ENCODE data around the gene STRN4. TPM values are rescaled to one million over a fixed set of nuclear protein-coding genes. Genes with fewer than 3 reads are reported as not detected.
"Not testable (repeated sequence)": the region's sequence is repeated elsewhere in the genome, so short reads cannot be mapped to it uniquely, and the experiment has no call there.

Gene STRN4
- total RNA-seq, 1 donor from 2014 or later: 69.8 TPM

DNA sequence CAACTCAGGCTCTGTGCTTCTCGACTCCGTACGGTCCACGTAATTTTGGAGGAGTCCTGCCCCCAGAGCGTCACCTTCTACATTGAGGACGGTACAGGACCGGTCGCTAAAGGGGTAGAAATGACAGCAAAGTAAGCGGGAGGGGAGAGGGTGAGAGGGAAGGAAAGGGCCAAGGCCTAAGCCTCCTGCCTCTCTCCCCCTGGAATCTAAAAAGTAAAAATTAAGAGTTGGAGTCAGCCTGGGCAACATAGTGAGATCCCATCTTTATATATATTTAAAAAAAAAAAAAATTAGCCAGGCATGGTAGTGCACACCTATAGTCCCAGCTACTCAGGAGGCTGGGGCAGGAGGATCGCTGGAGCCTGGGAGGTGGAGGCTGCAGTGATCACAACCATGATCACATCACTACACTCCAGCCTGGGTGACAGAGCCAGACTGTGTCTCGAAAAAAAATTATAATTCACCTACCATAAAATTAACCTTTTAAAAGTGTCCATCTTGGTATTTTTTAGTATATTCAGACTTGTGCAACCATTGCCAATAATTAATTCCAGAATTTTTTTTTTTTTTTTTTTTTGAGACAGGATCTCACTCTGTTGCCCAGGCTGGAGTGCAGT lies 29.5 kb upstream of the STRN4 start:
- Mint-ChIP-seq H3K9me3 (ENCODE audit: low read depth) (no peaks in the 10 kb centered on the region), H3K4me3 (ENCODE audit: unreplicated experiment) (no peak overlapping the region), H3K27ac (ENCODE audit: unreplicated experiment) (no peak overlapping the region), H3K4me1 (ENCODE audit: low read depth) (peaks cover 2% of the 10 kb centered on the region), H3K27me3 (ENCODE audit: low read depth) (no peaks in the 10 kb centered on the region), H3K36me3 (ENCODE audit: low read depth) (peaks cover 32% of the 10 kb centered on the region)
- DNase-seq (ENCODE audit: low spot score): no peak
- TF ChIP-seq, protein P1, sequence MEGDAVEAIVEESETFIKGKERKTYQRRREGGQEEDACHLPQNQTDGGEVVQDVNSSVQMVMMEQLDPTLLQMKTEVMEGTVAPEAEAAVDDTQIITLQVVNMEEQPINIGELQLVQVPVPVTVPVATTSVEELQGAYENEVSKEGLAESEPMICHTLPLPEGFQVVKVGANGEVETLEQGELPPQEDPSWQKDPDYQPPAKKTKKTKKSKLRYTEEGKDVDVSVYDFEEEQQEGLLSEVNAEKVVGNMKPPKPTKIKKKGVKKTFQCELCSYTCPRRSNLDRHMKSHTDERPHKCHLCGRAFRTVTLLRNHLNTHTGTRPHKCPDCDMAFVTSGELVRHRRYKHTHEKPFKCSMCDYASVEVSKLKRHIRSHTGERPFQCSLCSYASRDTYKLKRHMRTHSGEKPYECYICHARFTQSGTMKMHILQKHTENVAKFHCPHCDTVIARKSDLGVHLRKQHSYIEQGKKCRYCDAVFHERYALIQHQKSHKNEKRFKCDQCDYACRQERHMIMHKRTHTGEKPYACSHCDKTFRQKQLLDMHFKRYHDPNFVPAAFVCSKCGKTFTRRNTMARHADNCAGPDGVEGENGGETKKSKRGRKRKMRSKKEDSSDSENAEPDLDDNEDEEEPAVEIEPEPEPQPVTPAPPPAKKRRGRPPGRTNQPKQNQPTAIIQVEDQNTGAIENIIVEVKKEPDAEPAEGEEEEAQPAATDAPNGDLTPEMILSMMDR (IDR thresholded peaks at IDR 0.05): no peak

DNA sequence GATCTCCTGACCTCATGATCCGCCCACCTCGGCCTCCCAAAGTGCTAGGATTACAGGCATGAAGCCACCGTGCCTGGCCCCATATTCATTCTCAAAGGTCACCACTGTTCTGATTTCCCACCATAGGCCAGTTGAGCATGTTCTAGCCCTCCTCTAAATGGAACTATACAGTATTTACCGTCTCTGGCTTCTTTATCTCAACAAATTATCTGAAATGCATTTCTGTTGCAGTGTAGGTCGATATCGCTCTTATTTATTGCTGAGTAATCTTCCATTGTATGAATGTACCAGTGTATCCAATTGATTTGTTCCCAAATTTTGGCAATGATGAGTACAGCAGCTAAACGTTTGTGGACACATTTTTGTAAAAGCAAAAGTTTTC lies 26.8 kb upstream of the STRN4 start:
- Mint-ChIP-seq H3K27me3 (ENCODE audit: low read depth) (no peaks in the 10 kb centered on the region), H3K36me3 (ENCODE audit: low read depth) (peaks cover 25% of the 10 kb centered on the region), H3K4me3 (ENCODE audit: unreplicated experiment) (no peak overlapping the region), H3K4me1 (ENCODE audit: low read depth) (peaks cover 14% of the 10 kb centered on the region), H3K9me3 (ENCODE audit: low read depth) (no peaks in the 10 kb centered on the region), H3K27ac (ENCODE audit: unreplicated experiment) (peak overlapping the region; percentile 54)
- no peak for DNase-seq (ENCODE audit: low spot score)
- TF ChIP-seq, protein P1 (IDR thresholded peaks at IDR 0.05): no peak

GRCh38 chr19:46772170-46773017 lies 26.1 kb upstream of the STRN4 start:
- Mint-ChIP-seq H3K9me3 (ENCODE audit: low read depth) (no peaks in the 10 kb centered on the region), H3K4me3 (ENCODE audit: unreplicated experiment) (no peak overlapping the region)

GRCh38 chr19:46768746-46769145 lies 22.5 kb upstream of the STRN4 start:
- not testable (repeated sequence) for DNase-seq (ENCODE audit: low spot score); H3K4me3 Mint-ChIP-seq (ENCODE audit: unreplicated experiment)
- peaks cover 14% of the 10 kb centered on the region for H3K4me1 Mint-ChIP-seq (ENCODE audit: low read depth)

More at GRCh38 chr19:46772170-46773017, 26.1 kb upstream of the STRN4 start:
- Mint-ChIP-seq H3K27me3 (ENCODE audit: low read depth) (no peaks in the 10 kb centered on the region), H3K36me3 (ENCODE audit: low read depth) (peaks cover 22% of the 10 kb centered on the region), H3K4me1 (ENCODE audit: low read depth) (peaks cover 14% of the 10 kb centered on the region), H3K27ac (ENCODE audit: unreplicated experiment) (peak overlapping the region; percentile 54)
- TF ChIP-seq, protein P1 (IDR thresholded peaks at IDR 0.05): no peak
- no peak for DNase-seq (ENCODE audit: low spot score)

GRCh38 chr19:46766569-46767317 lies 20.5 kb upstream of the STRN4 start:
- Mint-ChIP-seq H3K27me3 (ENCODE audit: low read depth) (no peaks in the 10 kb centered on the region), H3K36me3 (ENCODE audit: low read depth) (peaks cover 4% of the 10 kb centered on the region), H3K4me1 (ENCODE audit: low read depth) (peaks cover 14% of the 10 kb centered on the region)

More at GRCh38 chr19:46768746-46769145, 22.5 kb upstream of the STRN4 start:
- H3K9me3 Mint-ChIP-seq (ENCODE audit: low read depth); H3K36me3 Mint-ChIP-seq (ENCODE audit: low read depth); H3K27me3 Mint-ChIP-seq (ENCODE audit: low read depth): not testable (repeated sequence)
- H3K27ac Mint-ChIP-seq (ENCODE audit: unreplicated experiment): peak overlapping the region; percentile 70

More at GRCh38 chr19:46766569-46767317, 20.5 kb upstream of the STRN4 start:
- Mint-ChIP-seq H3K9me3 (ENCODE audit: low read depth) (no peaks in the 10 kb centered on the region), H3K27ac (ENCODE audit: unreplicated experiment) (no peak overlapping the region), H3K4me3 (ENCODE audit: unreplicated experiment) (no peak overlapping the region)
- DNase-seq (ENCODE audit: low spot score): no peak
- TF ChIP-seq, protein P1 (IDR thresholded peaks at IDR 0.05): peak; percentile 78
